ENCODE data around the gene NMT1. TPM values are rescaled to one million over a fixed set of nuclear protein-coding genes. Genes with fewer than 3 reads are reported as not detected.

Gene NMT1
- total and polyA plus RNA-seq, 2 of the 13 experiments (the other 11 are each of a cell fraction or from before 2014, with no cell fraction given) = 75.7 to 142 TPM

DNA sequence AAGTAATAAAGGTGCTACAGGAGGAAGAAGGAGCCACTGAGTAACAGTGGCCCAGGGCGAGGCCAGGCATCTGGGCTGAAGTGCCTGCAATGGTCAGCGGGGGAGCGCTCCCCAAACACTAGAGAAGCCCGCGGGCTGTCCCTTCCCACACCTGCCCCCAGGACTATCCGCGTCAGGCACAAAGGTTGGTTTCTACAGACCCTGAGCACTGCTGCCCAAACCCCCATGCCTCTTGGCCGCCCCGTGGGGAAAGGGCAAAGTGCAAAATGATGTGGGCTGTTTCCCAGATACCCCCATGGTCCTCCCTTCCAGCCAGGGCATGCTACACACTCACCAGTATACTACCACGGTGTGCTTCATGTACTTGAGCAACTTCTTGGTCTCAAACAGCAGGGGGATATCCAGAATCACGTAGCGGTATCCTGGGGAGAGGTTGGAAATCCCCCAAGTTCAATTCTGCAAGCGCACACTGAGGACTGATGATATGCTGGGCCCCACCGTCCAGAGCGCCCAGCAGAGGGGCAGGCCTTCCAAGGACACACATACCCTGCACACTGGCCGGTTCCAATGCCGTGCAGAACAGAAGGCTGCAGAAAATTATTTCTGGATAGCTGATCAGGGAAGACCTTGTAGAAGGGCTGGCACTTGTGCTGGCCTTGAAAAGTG, 31.2 kb upstream of the NMT1 start (continued):
- TF ChIP-seq SKIL (CRISPR knock-in tag; IDR thresholded peaks at IDR 0.05; ENCODE audit: borderline replicate concordance) (no peak), MAX (IDR thresholded peaks at IDR 0.05) (0 out of 2 replicates have a peak, but pooled peaks have one; percentile 36), HDAC1 (CRISPR knock-in tag; IDR thresholded peaks at IDR 0.05) (0 out of 2 replicates have a peak, but pooled peaks have one; percentile 19), MTF1 (CRISPR knock-in tag; IDR thresholded peaks at IDR 0.05) (no peak), GATAD2A (CRISPR knock-in tag; IDR thresholded peaks at IDR 0.05) (no peak), SALL1 (CRISPR knock-in tag; IDR thresholded peaks at IDR 0.05) (peak; percentile 41; the same call in 1 of the 2 replicates), ADNP (CRISPR knock-in tag; IDR thresholded peaks at IDR 0.05) (no peak), ZBTB7A (CRISPR knock-in tag; IDR thresholded peaks at IDR 0.05) (peak; percentile 63; the same call in 1 of the 2 replicates), ERF (CRISPR knock-in tag; IDR thresholded peaks at IDR 0.05) (no peak), ZBTB43 (CRISPR knock-in tag; conservative IDR thresholded peaks at IDR 0.05) (no peak), ZNF775 (CRISPR knock-in tag; IDR thresholded peaks at IDR 0.05; ENCODE audit: borderline replicate concordance) (no peak), NR2F2 (IDR thresholded peaks at IDR 0.05; ENCODE audit: borderline replicate concordance, low read depth) (no peak), SETDB1 (CRISPR knock-in tag; IDR thresholded peaks at IDR 0.05; ENCODE audit: borderline replicate concordance) (0 out of 2 replicates have a peak, but pooled peaks have one; percentile 49), BORCS8-MEF2B (CRISPR knock-in tag; IDR thresholded peaks at IDR 0.05) (0 out of 2 replicates have a peak, but pooled peaks have one; percentile 20), BCL3 (CRISPR knock-in tag; IDR thresholded peaks at IDR 0.05) (no peak), SMARCC2 (IDR thresholded peaks at IDR 0.05) (no peak), ZNF740 (CRISPR knock-in tag; IDR thresholded peaks at IDR 0.05) (peak; percentile 61; the same call in 1 of the 2 replicates), ETV5 (CRISPR knock-in tag; IDR thresholded peaks at IDR 0.05; ENCODE audit: borderline replicate concordance) (no peak)
- TF ChIP-seq, protein P1, sequence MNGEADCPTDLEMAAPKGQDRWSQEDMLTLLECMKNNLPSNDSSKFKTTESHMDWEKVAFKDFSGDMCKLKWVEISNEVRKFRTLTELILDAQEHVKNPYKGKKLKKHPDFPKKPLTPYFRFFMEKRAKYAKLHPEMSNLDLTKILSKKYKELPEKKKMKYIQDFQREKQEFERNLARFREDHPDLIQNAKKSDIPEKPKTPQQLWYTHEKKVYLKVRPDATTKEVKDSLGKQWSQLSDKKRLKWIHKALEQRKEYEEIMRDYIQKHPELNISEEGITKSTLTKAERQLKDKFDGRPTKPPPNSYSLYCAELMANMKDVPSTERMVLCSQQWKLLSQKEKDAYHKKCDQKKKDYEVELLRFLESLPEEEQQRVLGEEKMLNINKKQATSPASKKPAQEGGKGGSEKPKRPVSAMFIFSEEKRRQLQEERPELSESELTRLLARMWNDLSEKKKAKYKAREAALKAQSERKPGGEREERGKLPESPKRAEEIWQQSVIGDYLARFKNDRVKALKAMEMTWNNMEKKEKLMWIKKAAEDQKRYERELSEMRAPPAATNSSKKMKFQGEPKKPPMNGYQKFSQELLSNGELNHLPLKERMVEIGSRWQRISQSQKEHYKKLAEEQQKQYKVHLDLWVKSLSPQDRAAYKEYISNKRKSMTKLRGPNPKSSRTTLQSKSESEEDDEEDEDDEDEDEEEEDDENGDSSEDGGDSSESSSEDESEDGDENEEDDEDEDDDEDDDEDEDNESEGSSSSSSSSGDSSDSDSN (CRISPR knock-in tag; IDR thresholded peaks at IDR 0.05) = 0 out of 2 replicates have a peak, but pooled peaks have one; percentile 7
- TF ChIP-seq, protein P2, sequence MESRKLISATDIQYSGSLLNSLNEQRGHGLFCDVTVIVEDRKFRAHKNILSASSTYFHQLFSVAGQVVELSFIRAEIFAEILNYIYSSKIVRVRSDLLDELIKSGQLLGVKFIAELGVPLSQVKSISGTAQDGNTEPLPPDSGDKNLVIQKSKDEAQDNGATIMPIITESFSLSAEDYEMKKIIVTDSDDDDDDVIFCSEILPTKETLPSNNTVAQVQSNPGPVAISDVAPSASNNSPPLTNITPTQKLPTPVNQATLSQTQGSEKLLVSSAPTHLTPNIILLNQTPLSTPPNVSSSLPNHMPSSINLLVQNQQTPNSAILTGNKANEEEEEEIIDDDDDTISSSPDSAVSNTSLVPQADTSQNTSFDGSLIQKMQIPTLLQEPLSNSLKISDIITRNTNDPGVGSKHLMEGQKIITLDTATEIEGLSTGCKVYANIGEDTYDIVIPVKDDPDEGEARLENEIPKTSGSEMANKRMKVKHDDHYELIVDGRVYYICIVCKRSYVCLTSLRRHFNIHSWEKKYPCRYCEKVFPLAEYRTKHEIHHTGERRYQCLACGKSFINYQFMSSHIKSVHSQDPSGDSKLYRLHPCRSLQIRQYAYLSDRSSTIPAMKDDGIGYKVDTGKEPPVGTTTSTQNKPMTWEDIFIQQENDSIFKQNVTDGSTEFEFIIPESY (CRISPR knock-in tag; IDR thresholded peaks at IDR 0.05) = peak; percentile 98

Data from HepG2 (cell line).